Right hindlimb (tissue), 1 donor: Measurements from ENCODE around the gene HIVEP1.

ENCODE experiments used
- DNase-seq: peaks from one replicate; pipeline ENCODE4 v3.0.0-alpha.2; 2018

Gene HIVEP1

DNA sequence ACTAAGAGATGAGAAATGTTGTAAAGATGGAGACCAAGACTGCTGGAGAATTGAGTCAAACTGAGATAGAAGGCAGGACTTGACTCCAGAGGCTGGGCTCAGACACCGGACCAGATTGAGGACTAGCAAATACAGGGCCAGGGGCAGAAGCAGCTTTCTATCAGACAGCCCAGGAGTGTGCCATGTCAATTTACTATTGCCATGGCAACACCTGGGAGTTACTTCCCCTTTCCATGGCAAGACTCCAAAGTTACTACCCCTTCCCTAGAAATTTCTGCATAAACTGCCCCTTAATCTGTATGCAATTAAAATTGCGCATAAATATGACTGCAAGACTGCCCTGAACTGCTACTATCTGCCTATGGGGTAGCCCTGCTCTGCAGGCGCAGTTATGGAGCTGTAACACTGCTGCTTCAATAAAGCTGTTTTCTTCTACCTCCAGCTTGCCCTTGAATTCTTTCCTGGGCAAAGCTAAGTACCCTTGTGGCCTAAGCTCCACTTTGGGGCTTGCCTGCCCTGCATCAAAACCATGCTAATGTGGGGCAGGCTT lies 188.0 kb downstream of the HIVEP1 start:
- no peak for DNase-seq

DNA sequence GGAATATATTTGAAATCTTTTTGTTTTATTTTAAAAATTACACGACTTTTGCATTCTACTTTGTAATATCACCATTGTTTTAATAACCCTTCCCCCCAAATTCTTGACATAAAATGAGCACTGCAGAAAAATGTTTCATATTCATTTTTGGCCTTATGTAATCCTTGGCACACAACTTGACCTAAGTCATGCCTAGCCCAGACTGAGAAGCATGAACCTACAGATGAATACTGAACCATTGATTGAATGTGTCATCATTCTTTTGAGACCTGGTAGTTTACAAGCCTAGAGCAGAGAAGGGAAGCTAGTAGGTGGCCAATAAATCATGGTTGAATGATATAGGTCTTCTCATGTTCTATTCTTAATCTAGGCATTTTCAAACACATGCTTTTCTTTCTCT lies 188.6 kb downstream of the HIVEP1 start:
- no peak for DNase-seq

DNA sequence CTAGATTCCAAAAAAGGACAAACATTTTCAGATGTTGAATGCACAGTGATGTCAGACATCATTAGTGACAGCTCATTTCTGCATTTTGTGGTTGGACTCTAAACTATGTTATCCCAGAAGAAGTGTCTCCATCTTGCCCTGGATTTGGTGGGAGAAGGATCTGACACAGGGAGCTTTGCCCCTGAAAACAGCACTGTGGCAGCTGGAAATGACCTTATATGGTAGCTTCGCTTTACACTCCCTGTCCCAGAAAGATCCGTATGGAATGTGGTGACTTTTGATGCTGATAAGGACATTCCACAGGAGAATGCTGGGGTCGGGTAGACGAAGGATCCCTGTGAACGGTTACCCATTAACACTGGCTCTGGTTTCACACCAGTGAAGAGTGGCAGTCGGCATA lies 190.9 kb downstream of the HIVEP1 start:
- DNase-seq: no peak

GRCh38 chr6:12208190-12208589 lies 196.1 kb downstream of the HIVEP1 start:
- DNase-seq: no peak

DNA sequence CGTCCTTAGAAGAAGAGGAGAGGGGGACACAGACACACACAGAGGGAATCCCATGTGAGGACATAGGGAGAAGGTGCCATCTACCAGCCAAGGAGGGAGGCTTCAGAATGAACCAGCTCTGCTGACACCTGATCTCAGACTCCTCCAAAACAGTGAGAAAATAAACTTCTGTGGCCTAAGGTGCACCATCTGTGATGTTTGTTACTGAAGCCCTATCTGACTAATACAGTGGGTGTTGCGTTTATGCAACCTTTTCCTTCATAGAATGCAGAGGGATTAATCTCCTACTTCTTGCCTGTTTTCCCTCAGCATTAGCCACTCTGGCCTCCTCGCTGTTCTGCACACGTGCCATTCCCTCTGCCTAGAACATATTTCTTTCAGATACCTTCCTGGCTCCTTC lies 196.6 kb downstream of the HIVEP1 start:
- DNase-seq: no peak
